WTC11 (cell line): ENCODE measurements around the gene UBE2F. TPM values are rescaled to one million over a fixed set of nuclear protein-coding genes. Genes with fewer than 3 reads are reported as not detected.

Experiments
- ATAC-seq: fragments of 200-7000 bp; cut with Tn5 transposase; 2 replicates; pipeline ENCODE4 v1.10.0; 2021; ENCODE audit warnings: mild to moderate bottlenecking, moderate library complexity
- CTCF ChIA-PET: fragments of 300-600 bp; sonication (Branson Sonifier 250); formaldehyde crosslinking; loops from one replicate; lab custom pipeline; 2021; ENCODE audit warnings: antibody characterized with exemption; lab: Charles Lee
- POLR2A ChIA-PET: fragments of 350-600 bp; sonication (Branson Sonifier 250); formaldehyde crosslinking; loops from one replicate; lab custom pipeline; 2021; ENCODE audit warnings: antibody characterized with exemption; lab: Charles Lee
- DNase-seq: peaks from one replicate; pipeline ENCODE4 v3.0.0; 2021; ENCODE audit warnings: low spot score
- H3K27ac Mint-ChIP-seq: 2 replicates; pipeline ENCODE4 v1.8.0; 2021; ENCODE audit warnings: mixed read lengths
- H3K27me3 Mint-ChIP-seq: 2 replicates; pipeline ENCODE4 v1.8.0; 2021; ENCODE audit warnings: low read depth, mild to moderate bottlenecking, moderate library complexity, mixed read lengths
- H3K36me3 Mint-ChIP-seq: 2 replicates; pipeline ENCODE4 v1.8.0; 2021; ENCODE audit warnings: mixed read lengths
- H3K4me1 Mint-ChIP-seq: 2 replicates; pipeline ENCODE4 v1.8.0; 2022; ENCODE audit warnings: mixed read lengths
- H3K4me3 Mint-ChIP-seq: 2 replicates; pipeline ENCODE4 v1.8.0; 2021; ENCODE audit warnings: mild to moderate bottlenecking, moderate library complexity, mixed read lengths
- H3K9me3 Mint-ChIP-seq: 2 replicates; pipeline ENCODE4 v1.8.0; 2021; ENCODE audit warnings: mixed read lengths
- ELF4 ChIP-seq: sonication (generic); formaldehyde crosslinking; IDR thresholded peaks from 2 replicates; pipeline ENCODE4 v1.8.1; 2022; ENCODE audit warnings: low read depth, mild to moderate bottlenecking, moderate library complexity, missing genetic modification reagents
- MXD4 ChIP-seq: fragments of 250-450 bp; sonication (Bioruptor Pico); IDR thresholded peaks from 2 replicates; pipeline ENCODE4 v1.8.0; 2021; ENCODE audit warnings: mild to moderate bottlenecking, moderate library complexity, borderline replicate concordance
- NFATC4 ChIP-seq: fragments of 250-450 bp; sonication (Bioruptor Pico); IDR thresholded peaks from 2 replicates; pipeline ENCODE4 v1.9.0; 2021; ENCODE audit warnings: mild to moderate bottlenecking
- NR1H2 ChIP-seq: sonication (generic); formaldehyde crosslinking; IDR thresholded peaks from 2 replicates; pipeline ENCODE4 v1.9.0; 2021; ENCODE audit warnings: mild to moderate bottlenecking, moderate library complexity, missing genetic modification reagents
- SP1 ChIP-seq: sonication (generic); formaldehyde crosslinking; conservative IDR thresholded peaks from 2 replicates; pipeline ENCODE4 v1.8.1; 2022; ENCODE audit warnings: missing genetic modification reagents
- TP53 ChIP-seq: sonication (generic); formaldehyde crosslinking; IDR thresholded peaks from 2 replicates; pipeline ENCODE4 v1.8.1; 2023; ENCODE audit warnings: mild to moderate bottlenecking, missing genetic modification reagents
- ZBTB43 ChIP-seq: sonication (generic); formaldehyde crosslinking; IDR thresholded peaks from 2 replicates; pipeline ENCODE4 v1.8.1; 2023; ENCODE audit warnings: mild to moderate bottlenecking, missing genetic modification reagents
- ZNF121 ChIP-seq: sonication (generic); formaldehyde crosslinking; IDR thresholded peaks from 2 replicates; pipeline ENCODE4 v1.8.0; 2023; ENCODE audit warnings: missing genetic modification reagents
- ZNF281 ChIP-seq: sonication (generic); formaldehyde crosslinking; IDR thresholded peaks from 2 replicates; pipeline ENCODE4 v1.8.0; 2023; ENCODE audit warnings: mild to moderate bottlenecking, missing genetic modification reagents
- ZNF416 ChIP-seq: fragments of 250-450 bp; sonication (Bioruptor Pico); IDR thresholded peaks from 2 replicates; pipeline ENCODE4 v1.9.0; 2021; ENCODE audit warnings: mild to moderate bottlenecking, inconsistent platforms
- ZNF423 ChIP-seq: fragments of 250-450 bp; sonication (Bioruptor Pico); IDR thresholded peaks from 2 replicates; pipeline ENCODE4 v2.1.2; 2022; ENCODE audit warnings: mild to moderate bottlenecking, moderate library complexity
- ZNF425 ChIP-seq: fragments of 250-450 bp; sonication (Bioruptor Pico); conservative IDR thresholded peaks from 2 replicates; pipeline ENCODE4 v1.9.0; 2021; ENCODE audit warnings: mild to moderate bottlenecking
- ZNF532 ChIP-seq: fragments of 250-450 bp; sonication (Bioruptor Pico); IDR thresholded peaks from 2 replicates; pipeline ENCODE4 v1.9.0; 2021; ENCODE audit warnings: mild to moderate bottlenecking, borderline replicate concordance
- total RNA-seq: library from RNA; stranded (reverse); gene quantifications from 3 replicates; pipeline ENCODE4 v1.2.3, GENCODE V29; 2021
- TF ChIP-seq, protein P1 (sequence below): fragments of 200-600 bp; IDR thresholded peaks from 2 replicates; pipeline ENCODE4 v1.8.0; 2022; ENCODE audit warnings: antibody characterized with exemption
- TF ChIP-seq, protein P2 (sequence below): sonication (generic); formaldehyde crosslinking; IDR thresholded peaks from 2 replicates; pipeline ENCODE4 v1.8.0; 2022; ENCODE audit warnings: mild to moderate bottlenecking, missing genetic modification reagents
- TF ChIP-seq, protein P3 (sequence below): sonication (generic); formaldehyde crosslinking; IDR thresholded peaks from 2 replicates; pipeline ENCODE4 v1.8.1; 2022; ENCODE audit warnings: missing genetic modification reagents, borderline replicate concordance
- TF ChIP-seq, protein P4 (sequence below): sonication (generic); formaldehyde crosslinking; IDR thresholded peaks from 2 replicates; pipeline ENCODE4 v1.8.1; 2022; ENCODE audit warnings: mild to moderate bottlenecking, moderate library complexity, missing genetic modification reagents
- TF ChIP-seq, protein P5 (sequence below): fragments of 250-450 bp; sonication (Bioruptor Pico); IDR thresholded peaks from 2 replicates; pipeline ENCODE4 v1.9.0; 2021; ENCODE audit warnings: moderate library complexity, mild to moderate bottlenecking, inconsistent platforms, borderline replicate concordance
- TF ChIP-seq, protein P6 (sequence below): sonication (generic); formaldehyde crosslinking; IDR thresholded peaks from 2 replicates; pipeline ENCODE4 v1.8.0; 2023; ENCODE audit warnings: missing genetic modification reagents

The UBE2F gene
- total RNA-seq, 1 experiment from 2014 or later, result 49.5 TPM

- no peak for DNase-seq
- Mint-ChIP-seq H3K4me3 (no peak overlapping the region), H3K27ac (no peak overlapping the region), H3K4me1 (peaks cover 19% of the 10 kb centered on the region), H3K9me3 (no peaks in the 10 kb centered on the region), H3K27me3 (no peaks in the 10 kb centered on the region), H3K36me3 (peaks cover 42% of the 10 kb centered on the region)
- no peak for ATAC-seq
- TF ChIP-seq, protein P1, sequence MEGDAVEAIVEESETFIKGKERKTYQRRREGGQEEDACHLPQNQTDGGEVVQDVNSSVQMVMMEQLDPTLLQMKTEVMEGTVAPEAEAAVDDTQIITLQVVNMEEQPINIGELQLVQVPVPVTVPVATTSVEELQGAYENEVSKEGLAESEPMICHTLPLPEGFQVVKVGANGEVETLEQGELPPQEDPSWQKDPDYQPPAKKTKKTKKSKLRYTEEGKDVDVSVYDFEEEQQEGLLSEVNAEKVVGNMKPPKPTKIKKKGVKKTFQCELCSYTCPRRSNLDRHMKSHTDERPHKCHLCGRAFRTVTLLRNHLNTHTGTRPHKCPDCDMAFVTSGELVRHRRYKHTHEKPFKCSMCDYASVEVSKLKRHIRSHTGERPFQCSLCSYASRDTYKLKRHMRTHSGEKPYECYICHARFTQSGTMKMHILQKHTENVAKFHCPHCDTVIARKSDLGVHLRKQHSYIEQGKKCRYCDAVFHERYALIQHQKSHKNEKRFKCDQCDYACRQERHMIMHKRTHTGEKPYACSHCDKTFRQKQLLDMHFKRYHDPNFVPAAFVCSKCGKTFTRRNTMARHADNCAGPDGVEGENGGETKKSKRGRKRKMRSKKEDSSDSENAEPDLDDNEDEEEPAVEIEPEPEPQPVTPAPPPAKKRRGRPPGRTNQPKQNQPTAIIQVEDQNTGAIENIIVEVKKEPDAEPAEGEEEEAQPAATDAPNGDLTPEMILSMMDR, result no peak
- TF ChIP-seq SP1 (CRISPR knock-in tag) (no peak), ZNF281 (CRISPR knock-in tag) (no peak), ZBTB43 (no peak), ZNF425 (CRISPR knock-in tag) (no peak), ELF4 (CRISPR knock-in tag) (no peak), TP53 (CRISPR knock-in tag) (no peak), MXD4 (CRISPR knock-in tag) (no peak), ZNF532 (no peak), ZNF121 (CRISPR knock-in tag) (no peak), ZNF423 (CRISPR knock-in tag) (no peak), NFATC4 (no peak), ZNF416 (CRISPR knock-in tag) (no peak), NR1H2 (CRISPR knock-in tag) (no peak)
- TF ChIP-seq, protein P2, sequence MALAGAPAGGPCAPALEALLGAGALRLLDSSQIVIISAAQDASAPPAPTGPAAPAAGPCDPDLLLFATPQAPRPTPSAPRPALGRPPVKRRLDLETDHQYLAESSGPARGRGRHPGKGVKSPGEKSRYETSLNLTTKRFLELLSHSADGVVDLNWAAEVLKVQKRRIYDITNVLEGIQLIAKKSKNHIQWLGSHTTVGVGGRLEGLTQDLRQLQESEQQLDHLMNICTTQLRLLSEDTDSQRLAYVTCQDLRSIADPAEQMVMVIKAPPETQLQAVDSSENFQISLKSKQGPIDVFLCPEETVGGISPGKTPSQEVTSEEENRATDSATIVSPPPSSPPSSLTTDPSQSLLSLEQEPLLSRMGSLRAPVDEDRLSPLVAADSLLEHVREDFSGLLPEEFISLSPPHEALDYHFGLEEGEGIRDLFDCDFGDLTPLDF (CRISPR knock-in tag), result no peak
- TF ChIP-seq, protein P3, sequence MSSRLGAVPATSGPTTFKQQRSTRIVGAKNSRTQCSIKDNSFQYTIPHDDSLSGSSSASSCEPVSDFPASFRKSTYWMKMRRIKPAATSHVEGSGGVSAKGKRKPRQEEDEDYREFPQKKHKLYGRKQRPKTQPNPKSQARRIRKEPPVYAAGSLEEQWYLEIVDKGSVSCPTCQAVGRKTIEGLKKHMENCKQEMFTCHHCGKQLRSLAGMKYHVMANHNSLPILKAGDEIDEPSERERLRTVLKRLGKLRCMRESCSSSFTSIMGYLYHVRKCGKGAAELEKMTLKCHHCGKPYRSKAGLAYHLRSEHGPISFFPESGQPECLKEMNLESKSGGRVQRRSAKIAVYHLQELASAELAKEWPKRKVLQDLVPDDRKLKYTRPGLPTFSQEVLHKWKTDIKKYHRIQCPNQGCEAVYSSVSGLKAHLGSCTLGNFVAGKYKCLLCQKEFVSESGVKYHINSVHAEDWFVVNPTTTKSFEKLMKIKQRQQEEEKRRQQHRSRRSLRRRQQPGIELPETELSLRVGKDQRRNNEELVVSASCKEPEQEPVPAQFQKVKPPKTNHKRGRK (CRISPR knock-in tag), result no peak
- TF ChIP-seq, protein P4, sequence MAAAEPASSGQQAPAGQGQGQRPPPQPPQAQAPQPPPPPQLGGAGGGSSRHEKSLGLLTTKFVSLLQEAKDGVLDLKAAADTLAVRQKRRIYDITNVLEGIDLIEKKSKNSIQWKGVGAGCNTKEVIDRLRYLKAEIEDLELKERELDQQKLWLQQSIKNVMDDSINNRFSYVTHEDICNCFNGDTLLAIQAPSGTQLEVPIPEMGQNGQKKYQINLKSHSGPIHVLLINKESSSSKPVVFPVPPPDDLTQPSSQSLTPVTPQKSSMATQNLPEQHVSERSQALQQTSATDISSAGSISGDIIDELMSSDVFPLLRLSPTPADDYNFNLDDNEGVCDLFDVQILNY (CRISPR knock-in tag), result no peak
- TF ChIP-seq, protein P5, sequence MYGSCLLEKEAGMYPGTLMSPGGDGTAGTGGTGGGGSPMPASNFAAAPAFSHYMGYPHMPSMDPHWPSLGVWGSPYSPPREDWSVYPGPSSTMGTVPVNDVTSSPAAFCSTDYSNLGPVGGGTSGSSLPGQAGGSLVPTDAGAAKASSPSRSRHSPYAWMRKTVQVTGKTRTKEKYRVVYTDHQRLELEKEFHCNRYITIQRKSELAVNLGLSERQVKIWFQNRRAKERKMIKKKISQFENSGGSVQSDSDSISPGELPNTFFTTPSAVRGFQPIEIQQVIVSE (CRISPR knock-in tag), result no peak
- TF ChIP-seq, protein P6, sequence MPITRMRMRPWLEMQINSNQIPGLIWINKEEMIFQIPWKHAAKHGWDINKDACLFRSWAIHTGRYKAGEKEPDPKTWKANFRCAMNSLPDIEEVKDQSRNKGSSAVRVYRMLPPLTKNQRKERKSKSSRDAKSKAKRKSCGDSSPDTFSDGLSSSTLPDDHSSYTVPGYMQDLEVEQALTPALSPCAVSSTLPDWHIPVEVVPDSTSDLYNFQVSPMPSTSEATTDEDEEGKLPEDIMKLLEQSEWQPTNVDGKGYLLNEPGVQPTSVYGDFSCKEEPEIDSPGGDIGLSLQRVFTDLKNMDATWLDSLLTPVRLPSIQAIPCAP (CRISPR knock-in tag), result no peak
- CTCF ChIA-PET, result no interaction called here
- POLR2A ChIA-PET, result no interaction called here
Measured at GRCh38 chr2:238031751-238032150, 64.9 kb downstream of the UBE2F start.
